Adrenal gland (tissue), 5 donors: Measurements from ENCODE around the gene RBM28.

ENCODE experiments used
- CTCF ChIP-seq, 6 experiments: fragments of 450-650 bp in 4 of 6; fragments of 200-600 bp in 2 of 6; sonication (generic) in 1 of 6; IDR thresholded peaks; 1 replicate in 5 of 6; 2 replicates in 1 of 6; pipeline versions ENCODE4 v1.5.1 to v1.8.0; 2016 to 2021; ENCODE audit warnings: antibody characterized with exemption in 6 of 6, mild to moderate bottlenecking in 2 of 6, moderate library complexity in 1 of 6
- POLR2A ChIP-seq, 2 donors: fragments of 450-650 bp; IDR thresholded peaks; one replicate each; pipeline ENCODE4 v1.6.1; 2017; ENCODE audit warnings: antibody characterized with exemption in 2 of 2, mild to moderate bottlenecking in 2 of 2, moderate library complexity in 1 of 2
- donor health status: DM: no; HTN: no; CAD: no.

GRCh38 chr7:128323040-128323439, 20.7 kb downstream of the RBM28 start:
- TF ChIP-seq POLR2A (IDR thresholded peaks at IDR 0.05) (no peak), CTCF (IDR thresholded peaks at IDR 0.05) (no peak)
